Muscle of arm (tissue), 12 donors: ENCODE results near the gene SPSB4. TPM values are rescaled to one million over a fixed set of nuclear protein-coding genes. Genes with fewer than 3 reads are reported as not detected.
"Not testable (repeated sequence)": the region's sequence is repeated elsewhere in the genome, so short reads cannot be mapped to it uniquely, and the experiment has no call there.

Source experiments
- DNase-seq: peaks from one replicate; pipeline ENCODE4 v3.0.0-alpha.2; 2013
- polyA plus RNA-seq, 12 donors: library from polyadenylated mRNA; unstranded; fragments of 120-200 nt; gene quantifications; one replicate each; pipeline ENCODE4 v1.2.1, GENCODE V29; 2013; ENCODE audit not compliant: insufficient read length in 12 of 12

Gene SPSB4
- polyA plus RNA-seq, 12 donors, result 13.0 to 36.2 (median 19.1) TPM; not detected in 1

- not testable (repeated sequence) for DNase-seq
Observed at GRCh38 chr3:141113680-141114079, 62.5 kb downstream of the SPSB4 start.

GRCh38 chr3:141114179-141114745 lies 63.1 kb downstream of the SPSB4 start:
- DNase-seq, result no peak

- no peak for DNase-seq
Observed at GRCh38 chr3:141114816-141115460, 63.8 kb downstream of the SPSB4 start.

GRCh38 chr3:141115789-141116541 lies 64.8 kb downstream of the SPSB4 start:
- peak; percentile 89 for DNase-seq

- DNase-seq, result peak; percentile 67
Observed at GRCh38 chr3:141116721-141117120, 65.6 kb downstream of the SPSB4 start.

- not testable (repeated sequence) for DNase-seq
Observed at GRCh38 chr3:141117982-141118381, 66.8 kb downstream of the SPSB4 start.

- DNase-seq, result no peak
Observed at GRCh38 chr3:141122455-141123030, 71.4 kb downstream of the SPSB4 start.

- DNase-seq, result no peak
Observed at GRCh38 chr3:141123677-141124410, 72.7 kb downstream of the SPSB4 start.

GRCh38 chr3:141124715-141125114 lies 73.6 kb downstream of the SPSB4 start:
- DNase-seq, result no peak

GRCh38 chr3:141125351-141125750 lies 74.2 kb downstream of the SPSB4 start:
- no peak for DNase-seq

GRCh38 chr3:141126661-141127343 lies 75.7 kb downstream of the SPSB4 start:
- no peak for DNase-seq

GRCh38 chr3:141127344-141128125 lies 76.4 kb downstream of the SPSB4 start:
- no peak for DNase-seq

- DNase-seq, result no peak
Observed at GRCh38 chr3:141128126-141128777, 77.1 kb downstream of the SPSB4 start.

GRCh38 chr3:141129049-141129448 lies 77.9 kb downstream of the SPSB4 start:
- DNase-seq, result no peak

- DNase-seq, result peak; percentile 94
Observed at GRCh38 chr3:141129541-141130011, 78.4 kb downstream of the SPSB4 start.

GRCh38 chr3:141143517-141143916 lies 92.4 kb downstream of the SPSB4 start:
- DNase-seq, result no peak

GRCh38 chr3:141146979-141147470 lies 95.9 kb downstream of the SPSB4 start:
- DNase-seq, result no peak

- DNase-seq, result no peak
Observed at GRCh38 chr3:141147657-141148056, 96.5 kb downstream of the SPSB4 start.

- no peak for DNase-seq
Observed at GRCh38 chr3:141148169-141148568, 97.0 kb downstream of the SPSB4 start.

- DNase-seq, result no peak
Observed at GRCh38 chr3:141148770-141149169, 97.6 kb downstream of the SPSB4 start.
